DMS114 treated with DMSO at 0.1 percent for 48 hours (cell line): Measurements from ENCODE around the gene CAMK4.
"Not testable (repeated sequence)": the region's sequence is repeated elsewhere in the genome, so short reads cannot be mapped to it uniquely, and the experiment has no call there.

Experiments used
- DNase-seq: peaks from one replicate; lab custom pipeline; 2025; ENCODE audit not compliant: unreplicated experiment; lab: John Stamatoyannopoulos, UW

Gene CAMK4

DNA sequence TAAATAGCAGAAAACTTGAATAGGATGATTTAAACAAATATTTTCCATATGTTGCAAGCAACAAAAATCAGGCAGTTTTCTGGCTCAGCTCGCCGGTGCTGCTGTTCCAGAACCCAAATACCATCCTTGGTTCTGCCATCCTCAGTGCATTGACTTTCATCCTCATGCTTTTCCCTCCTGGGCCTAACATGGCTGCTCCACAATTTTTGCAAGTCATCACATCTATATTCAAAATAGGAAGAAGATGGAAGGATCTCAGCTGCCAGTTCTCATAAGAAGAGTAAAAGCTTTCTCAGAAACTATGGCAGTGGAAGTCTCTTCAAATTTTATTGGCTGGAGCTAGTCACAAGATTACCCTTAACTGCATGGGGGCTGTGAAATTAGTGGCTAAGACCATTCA is 151.5 kb downstream of the CAMK4 start:
- DNase-seq, result no peak

DNA sequence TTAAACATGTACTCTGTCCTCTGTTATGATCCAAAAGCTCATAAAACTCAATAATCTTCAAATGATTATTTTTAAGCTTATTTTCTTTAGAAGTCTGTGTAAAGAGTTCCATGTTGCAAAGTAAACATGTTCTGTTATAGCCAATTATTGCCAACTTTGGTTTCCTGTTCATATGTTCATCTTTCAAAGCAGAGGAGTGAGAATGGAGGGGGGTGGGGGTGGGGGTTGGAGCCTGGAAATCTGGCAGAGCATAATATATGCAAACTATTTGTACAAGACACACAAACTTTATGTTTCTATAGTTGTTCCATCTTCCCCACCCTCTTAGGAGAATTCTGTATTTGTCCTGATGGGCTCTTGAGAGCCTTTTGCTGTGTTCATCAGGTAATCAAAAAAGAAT is 153.1 kb downstream of the CAMK4 start:
- no peak for DNase-seq

DNA sequence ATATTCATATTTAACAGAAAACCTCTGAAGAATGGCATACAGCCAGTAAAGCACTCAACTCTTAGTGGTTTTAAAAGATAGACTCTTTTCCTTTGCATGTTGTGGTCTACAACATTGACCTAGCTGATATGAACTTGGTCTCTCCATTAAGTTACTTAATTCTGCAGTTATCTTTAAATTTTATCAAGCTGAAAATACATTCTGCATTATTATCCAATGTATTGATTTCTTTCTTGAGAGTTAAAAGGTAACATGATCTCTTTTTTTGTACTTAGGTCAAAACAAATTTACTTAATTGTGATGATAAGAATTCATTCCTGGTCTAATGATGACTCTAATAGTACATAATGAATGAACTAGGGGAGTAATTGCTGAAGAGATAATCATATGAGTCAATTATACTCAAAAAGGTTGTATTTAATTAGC is 155.2 kb downstream of the CAMK4 start:
- DNase-seq, result no peak

DNA sequence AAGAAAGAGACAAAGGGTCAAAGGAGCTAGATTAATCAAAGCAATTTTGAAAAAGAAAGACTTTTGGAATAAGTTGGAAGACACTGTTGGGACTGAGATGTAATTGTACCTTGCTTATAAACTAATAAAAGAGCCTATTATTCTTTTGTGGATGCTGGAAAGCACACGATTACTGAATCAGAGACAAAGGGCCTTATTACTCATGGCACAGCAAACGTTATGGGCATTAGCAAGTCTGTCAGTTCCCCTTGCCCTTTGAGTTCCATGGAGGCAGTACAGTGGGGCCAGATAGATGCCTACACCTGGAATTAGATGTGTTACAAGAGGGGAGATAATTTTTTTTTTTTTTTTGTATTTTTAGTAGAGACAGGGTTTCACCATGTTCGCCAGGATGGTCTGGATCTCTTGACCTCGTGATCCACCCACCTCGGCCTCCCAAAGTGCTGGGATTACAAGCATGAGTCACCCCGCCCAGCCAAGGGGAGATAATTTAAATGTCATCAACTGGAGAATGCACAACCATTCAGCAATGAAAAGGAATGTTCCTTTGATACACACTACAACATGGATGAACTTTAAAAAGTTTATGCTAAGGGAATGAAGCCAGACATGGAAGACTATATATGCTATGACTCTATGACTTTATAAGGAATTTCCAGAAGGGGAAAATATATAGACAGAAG is 159.2 kb downstream of the CAMK4 start:
- DNase-seq, result no peak

DNA sequence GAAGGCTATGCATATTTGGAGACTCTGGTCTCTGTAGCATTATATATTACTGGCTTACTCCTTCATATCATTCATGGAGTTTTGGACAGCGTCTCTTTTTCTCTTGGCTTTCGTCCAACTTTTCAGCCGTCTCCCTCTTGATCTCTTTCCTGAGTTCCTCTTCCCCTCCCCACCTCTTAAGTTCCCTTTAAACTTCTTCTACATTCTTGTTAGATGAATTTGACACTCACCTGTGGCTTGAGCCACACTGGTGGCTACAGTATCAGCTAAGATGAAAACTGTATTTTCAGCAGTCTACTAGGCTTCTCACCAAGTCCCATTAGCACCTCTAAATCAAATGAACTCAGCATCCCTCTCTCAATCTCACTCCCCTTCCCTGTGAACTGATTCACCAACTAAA is 160.0 kb downstream of the CAMK4 start:
- DNase-seq, result no peak

DNA sequence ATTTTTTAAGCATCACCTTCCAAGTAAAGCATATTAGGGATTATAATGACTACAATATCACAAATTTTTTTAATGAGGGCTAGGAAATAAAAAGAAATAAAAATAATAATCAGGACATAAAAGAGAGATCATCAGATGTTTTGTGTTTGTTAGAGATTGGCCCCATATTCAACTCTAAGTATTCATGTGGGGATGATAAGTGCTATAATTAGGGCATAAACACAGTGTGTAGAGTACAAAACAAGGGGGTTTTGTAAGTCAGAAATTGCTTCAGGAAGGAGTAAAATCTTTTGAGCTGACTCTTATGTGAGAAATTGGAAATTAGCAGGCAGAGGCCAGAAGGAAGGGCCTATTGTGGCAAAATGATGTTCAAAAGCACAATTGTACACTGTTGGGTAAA is 160.9 kb downstream of the CAMK4 start:
- DNase-seq, result no peak

DNA sequence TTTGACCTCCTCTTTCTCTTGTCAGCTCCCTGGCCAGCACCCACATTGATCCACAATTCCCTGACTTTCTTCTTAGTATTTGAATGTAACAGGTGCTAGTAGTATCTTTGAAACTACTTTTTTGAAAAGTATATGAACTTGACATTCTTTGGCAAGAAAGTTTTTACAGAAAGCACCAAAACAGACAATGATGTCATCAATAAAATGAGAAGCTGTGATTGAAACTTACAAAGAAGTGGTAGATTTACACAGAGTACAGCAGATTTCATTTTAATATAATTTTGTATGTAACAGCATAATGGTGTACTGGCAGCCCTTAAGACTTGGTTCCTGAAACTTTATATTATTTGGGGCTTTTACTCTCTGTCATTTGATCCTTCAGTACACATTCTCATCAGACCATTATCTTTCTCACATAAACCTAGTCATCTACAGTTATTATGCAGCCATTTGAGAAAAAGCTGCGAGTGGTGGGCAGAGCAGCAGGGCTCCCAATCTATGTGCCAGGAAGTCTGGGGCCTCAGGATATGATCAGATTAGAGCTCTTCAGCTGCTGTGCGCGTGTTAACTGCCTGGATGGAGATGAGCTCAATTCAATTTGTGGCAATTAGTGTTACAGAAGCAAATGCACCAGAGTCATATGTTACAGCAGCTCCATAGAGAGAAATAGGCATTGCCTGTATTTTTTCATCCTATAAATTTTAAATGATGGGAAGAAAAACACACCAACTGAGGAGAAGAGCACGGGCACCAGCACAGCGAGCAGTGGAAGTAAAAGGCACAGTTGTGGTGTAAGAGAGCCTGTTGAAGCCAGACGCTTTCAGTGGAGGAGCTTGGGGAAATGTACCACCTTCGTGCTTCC is 162.0 kb downstream of the CAMK4 start:
- DNase-seq, result no peak

DNA sequence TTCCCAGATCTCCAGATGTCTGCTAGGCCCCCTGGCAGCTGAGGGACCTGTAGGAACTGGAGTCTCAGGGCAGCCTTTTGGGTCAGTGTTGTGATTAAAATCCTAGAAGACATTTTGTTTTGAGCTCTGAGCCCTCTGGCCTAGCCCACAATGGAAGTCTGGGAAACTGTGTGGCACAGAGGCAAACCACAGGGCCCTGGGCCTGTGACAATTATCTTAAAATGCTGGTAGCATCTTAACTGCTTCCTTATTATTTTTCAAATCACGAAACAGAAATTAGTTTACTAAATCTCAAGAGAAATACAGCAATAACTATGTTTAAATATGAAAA is 162.6 kb downstream of the CAMK4 start:
- DNase-seq, result no peak

DNA sequence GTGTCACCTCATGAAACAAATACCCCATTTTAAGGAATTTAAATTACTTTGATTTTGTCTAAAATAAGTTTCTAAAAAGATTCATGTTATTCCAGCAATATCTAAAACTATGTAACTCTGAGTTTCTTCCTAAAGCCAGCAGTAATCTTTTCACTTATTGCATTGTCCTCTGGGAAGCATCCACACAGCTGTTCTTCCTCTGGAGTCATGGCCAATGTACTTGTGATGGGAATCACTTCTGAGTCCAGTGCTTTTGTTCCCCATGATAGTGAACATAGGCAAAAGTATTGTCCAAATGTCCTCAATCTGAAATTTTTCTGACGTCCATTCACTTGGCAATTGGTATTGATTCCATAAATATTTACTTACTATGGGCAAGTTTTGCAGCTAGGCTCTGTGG is 163.2 kb downstream of the CAMK4 start:
- DNase-seq, result no peak

DNA sequence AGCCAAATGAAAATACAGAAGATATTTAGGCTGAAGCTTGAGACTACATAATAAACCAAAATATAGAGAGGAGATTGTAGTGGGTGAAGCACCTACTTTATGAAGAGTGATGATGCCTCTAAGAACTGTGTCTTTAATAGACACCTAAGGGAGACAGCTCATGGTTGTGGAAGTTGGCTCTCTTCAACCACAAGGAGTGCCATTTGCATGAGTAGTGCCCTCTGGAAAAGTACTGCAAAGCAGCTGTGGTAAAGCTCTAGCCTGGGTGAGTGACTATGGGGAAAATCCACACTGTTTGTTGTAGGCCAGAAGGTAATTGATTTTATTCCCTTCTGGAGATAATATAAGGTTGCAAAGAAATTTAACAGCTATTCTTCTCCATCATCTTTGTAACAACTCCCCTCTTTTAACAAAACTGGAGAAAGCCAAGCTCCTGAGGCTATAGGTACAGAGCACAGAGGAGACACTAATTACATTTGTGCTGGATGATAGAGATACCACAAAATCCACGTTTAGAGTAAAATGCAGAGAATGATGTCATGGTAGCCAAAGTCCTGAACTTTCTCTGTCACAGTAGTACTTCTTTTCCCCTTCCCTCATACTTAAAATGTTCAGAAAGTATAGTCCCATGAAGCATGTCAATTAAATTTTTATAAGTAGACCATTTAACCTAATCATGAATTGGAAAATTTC is 165.4 kb downstream of the CAMK4 start:
- DNase-seq, result no peak

DNA sequence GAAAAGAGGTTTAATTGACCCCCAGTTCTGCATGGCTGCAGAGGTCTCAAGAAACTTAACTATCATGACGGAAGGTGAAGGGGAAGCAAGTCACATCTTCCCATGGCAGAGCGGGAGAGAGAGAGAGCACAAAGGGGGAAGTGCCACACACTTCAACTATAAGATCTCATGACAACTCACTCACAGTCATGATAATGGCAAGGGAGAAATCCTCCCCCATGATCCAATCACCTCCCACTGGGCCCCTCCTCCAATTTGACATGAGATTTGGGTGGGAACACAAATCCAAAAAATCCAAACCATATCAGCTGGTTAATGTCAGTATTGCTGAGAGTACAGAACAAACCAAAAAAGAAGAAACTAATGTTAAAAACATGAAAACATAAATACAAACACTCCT is 168.0 kb downstream of the CAMK4 start:
- DNase-seq, result no peak

DNA sequence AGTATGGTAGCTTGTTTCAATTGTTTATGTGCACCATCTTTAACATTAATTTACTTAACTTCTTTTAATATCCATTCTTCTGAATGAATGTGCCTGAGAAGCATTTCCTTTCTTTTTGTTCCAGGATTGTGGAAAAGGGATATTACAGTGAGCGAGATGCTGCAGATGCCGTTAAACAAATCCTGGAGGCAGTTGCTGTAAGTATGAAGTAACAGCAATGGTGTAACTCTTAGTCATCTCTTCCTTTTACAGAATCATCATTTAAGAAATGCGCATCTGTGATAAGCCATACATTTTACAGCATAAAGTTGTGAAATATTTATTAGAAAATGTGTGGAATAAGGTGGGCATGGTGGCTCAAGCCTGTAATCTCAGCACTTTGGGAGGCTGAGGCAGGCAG is 170.4 kb downstream of the CAMK4 start:
- DNase-seq, result no peak

DNA sequence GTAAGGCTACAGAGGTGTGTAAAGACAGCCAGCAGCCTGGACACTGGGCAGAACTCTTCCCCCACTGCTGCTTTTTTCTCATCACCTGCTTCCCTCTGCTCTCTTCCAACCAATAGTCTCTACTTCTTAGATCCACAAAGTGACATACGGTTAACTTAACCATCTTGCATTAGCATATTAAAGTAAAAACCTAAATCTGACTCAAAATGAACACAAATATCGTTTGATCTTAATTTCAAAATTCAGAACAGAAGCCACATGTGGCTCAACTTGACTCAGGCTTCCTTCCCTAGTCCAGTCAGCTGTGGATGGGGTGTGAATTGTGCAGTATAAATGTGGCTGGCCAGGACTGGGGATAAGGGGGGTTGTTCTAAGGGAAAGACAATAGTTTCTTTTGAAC is 173.8 kb downstream of the CAMK4 start:
- no peak for DNase-seq

DNA sequence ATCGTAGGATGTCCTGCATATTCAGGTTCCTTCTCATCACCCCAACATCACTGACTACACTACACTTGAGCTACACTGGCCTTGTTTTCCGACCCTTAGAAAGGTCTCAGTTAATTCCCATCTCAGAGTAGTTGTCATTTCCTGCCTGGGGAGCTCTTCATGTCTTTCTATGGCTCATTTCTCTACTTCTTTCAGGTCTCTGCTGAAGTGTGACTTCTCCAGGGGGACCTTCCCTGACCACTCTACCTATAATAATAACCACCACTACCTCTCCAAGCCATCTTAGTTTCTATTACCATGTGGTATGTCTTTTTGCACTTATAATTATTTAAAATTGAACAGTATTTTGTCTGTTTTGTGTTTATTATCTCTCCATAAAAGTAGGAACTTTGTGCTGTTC is 174.9 kb downstream of the CAMK4 start:
- no peak for DNase-seq

DNA sequence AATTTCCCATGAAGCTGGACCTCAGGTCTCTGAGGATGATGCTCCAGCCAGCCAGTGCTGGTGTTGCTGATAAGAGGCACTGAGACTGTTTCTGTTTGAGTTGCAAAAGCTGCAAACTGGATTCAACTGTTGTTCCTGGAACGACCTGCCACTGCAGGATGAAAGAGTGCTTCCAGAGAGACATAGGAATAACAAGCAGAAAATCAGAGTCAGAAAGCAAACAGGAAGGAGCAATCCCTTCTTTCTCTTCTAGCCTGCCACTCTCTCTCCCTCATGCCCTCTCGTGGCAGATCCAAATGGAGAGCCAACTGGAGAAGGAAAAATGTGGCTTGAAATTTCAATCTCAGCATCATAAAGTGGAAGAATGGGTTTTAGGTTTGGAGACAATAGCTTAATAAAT is 177.7 kb downstream of the CAMK4 start:
- no peak for DNase-seq

DNA sequence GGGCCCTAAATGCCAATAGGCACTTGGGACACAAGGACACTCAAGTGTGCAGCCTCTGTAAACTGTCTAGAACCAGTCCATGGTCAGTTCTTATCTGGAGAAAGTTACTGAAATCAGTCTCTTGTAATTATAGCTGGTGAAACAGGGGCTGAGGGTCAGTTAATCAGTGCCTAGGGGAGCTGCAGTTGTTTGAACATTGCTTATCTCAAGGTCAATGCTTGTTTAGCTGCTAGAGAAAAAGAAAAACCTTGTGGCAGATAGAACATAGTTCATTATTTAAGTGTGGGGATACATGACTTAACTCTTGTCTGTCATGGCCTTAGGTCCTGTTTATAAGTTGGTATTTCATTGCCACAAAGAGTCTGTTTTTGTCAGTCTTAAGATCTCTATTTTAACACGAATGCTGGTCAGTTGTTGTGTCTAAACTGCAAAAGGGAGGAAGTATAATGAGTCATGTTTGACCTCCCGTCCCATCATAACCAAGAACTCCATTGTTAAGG is 180.1 kb downstream of the CAMK4 start:
- no peak for DNase-seq

DNA sequence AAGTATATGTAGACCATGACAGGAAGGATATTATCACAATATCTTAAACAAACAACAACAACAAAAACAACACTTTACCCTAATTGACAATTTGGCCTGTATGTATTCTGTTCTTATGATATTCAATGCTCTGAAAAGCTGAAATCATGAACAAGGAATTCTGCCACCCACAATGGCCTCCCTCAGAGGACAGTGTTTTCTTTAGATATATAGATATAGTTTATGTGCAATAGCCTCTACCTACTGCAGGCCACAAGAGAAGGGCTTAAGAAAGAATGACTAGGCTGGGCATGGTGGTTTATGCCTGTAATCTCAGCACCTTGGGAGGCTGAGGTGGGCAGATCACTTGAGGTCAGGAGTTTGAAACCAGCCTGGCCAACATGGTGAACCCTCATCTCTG is 183.4 kb downstream of the CAMK4 start:
- no peak for DNase-seq

DNA sequence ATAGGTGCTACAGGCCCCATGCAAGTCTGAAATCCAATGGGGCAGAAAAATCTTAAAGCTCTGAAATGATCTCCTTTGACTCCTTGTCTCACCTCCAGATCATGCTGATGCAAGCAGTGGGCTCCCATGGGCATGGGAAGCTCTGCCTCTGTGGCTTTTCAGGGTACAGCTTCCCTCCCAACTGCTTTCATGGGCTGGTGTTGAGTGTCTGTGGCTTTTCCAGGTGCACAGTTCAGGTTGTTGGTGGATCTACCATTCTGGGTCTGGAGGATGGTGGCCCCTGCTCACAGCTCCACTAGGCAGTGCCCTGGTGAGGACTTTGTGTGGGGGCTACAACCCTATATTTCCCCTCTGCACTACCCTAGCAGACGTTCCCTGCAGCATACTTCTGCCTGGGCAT is 184.6 kb downstream of the CAMK4 start:
- DNase-seq, result no peak

DNA sequence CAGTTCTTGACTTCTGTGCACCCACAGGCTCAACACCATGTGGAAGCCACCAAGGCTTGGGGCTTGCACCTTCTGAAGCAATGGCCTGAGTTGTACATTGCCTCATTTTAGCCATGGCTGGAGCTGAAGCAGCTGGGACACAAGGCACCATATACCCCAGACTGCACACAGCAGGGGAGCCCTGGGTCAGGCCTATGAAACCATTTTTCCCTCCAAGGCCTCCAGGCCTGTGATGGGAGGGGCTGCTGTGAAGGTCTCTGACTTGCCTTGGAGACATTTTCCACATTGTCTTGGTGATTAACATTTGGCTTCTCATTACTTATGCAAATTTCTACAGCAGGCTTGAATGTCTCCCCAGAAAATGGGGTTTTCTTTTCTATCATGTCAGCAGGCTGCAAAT is 185.1 kb downstream of the CAMK4 start:
- DNase-seq, result not testable (repeated sequence)

DNA sequence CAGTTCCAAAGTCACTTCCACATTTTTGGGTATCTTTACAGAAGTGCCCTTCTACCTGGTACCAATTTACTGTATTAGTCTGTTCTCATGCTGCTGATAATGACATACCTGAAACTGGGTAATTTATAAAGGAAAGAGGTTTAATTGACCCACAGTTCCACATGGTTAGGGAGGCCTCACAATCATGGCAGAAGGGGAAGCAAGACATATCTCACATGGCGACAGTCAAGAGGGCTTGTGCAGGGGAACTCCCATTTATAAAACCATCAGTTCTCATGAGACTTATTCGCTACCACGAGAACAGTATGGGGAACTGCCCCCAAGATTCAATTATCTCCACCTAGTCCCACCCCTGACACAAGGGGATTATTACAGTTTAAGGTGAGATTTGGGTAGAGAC is 185.9 kb downstream of the CAMK4 start:
- DNase-seq, result not testable (repeated sequence)

DNA sequence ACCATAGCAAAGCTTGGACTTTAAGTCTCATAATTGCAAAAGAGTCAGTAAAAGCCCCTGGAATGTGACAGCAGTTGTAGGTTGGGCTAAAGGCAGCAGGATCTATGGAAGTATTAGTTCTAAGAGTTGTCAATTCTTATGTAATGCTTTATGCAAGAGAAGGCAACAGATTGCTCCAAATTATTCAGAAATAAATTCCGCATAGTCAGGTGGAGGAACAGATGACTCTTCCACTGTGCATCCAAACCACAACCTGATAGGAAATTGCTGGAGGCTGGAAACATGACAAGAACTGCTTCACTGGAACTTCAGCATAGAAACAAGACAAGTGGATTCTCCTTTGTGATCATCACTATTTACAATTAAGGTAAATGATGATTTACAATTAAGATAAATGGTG is 187.1 kb downstream of the CAMK4 start:
- no peak for DNase-seq

DNA sequence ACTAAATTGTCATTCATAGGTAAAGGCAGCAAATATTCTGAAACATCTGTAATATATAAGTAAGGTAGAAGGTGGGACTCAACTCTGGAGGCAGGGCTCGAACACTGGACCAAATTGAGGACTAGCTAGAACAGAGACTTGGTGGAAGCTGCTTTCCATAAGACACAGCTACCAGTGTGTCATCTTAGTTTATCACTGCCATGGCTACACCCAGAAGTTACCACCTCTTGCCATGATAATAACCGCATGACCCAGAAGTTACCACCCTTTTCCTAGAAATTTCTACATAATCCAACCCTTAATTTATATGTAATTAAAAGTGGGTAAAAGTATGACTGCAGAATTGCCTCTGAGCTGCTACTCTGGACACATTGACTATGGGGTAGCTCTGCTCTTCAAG is 188.4 kb downstream of the CAMK4 start:
- no peak for DNase-seq
